Hematopoietic multipotent progenitor cell (in vitro differentiated cells): ENCODE results near the gene ACOT11. TPM values are rescaled to one million over a fixed set of nuclear protein-coding genes. Genes with fewer than 3 reads are reported as not detected.
"Not testable (repeated sequence)": the region's sequence is repeated elsewhere in the genome, so short reads cannot be mapped to it uniquely, and the experiment has no call there.

ENCODE experiments used
- DNase-seq, 3 donors: peaks; one replicate each; pipeline ENCODE4 v3.0.0-alpha.2; 2011 to 2015; ENCODE audit warnings: low read depth in 2 of 3, low spot score in 2 of 3
- total RNA-seq: library from RNA; depleted of rRNA; stranded (reverse); fragments of >200 nt; gene quantifications from one replicate; pipeline ENCODE4 v1.2.3, GENCODE V29; 2012

The ACOT11 gene
- total RNA-seq, 1 donor, result 23.7 TPM

GRCh38 chr1:54536656-54537055 is 11.4 kb upstream of the ACOT11 start:
- DNase-seq, result not testable (repeated sequence)

GRCh38 chr1:54537611-54538010 is 10.4 kb upstream of the ACOT11 start:
- DNase-seq, result no peak

- no peak for DNase-seq
These were observed 9.5 kb upstream of the ACOT11 start for GRCh38 chr1:54538538-54538937.

- no peak for DNase-seq
These were observed 7.3 kb upstream of the ACOT11 start for GRCh38 chr1:54540582-54541295.

GRCh38 chr1:54542120-54542961 is 5.7 kb upstream of the ACOT11 start:
- peak; percentile 21 to 72 (median 58) for DNase-seq

GRCh38 chr1:54542962-54543539 is 5.0 kb upstream of the ACOT11 start:
- no peak for DNase-seq

- no peak for DNase-seq
These were observed 4.1 kb upstream of the ACOT11 start for GRCh38 chr1:54543729-54544496.

GRCh38 chr1:54545916-54546635 is 2.0 kb upstream of the ACOT11 start:
- DNase-seq, result no peak

- DNase-seq, result peak in 2 of 3 donors; percentile 75 to 89
These were observed 1.2 kb upstream of the ACOT11 start for GRCh38 chr1:54546651-54547401.

GRCh38 chr1:54548389-54549044 is 489 bp downstream of the ACOT11 start:
- DNase-seq, result no peak

- no peak for DNase-seq
These were observed 1.3 kb downstream of the ACOT11 start for GRCh38 chr1:54549181-54549924.

GRCh38 chr1:54551891-54552290 is 3.9 kb downstream of the ACOT11 start:
- no peak for DNase-seq

GRCh38 chr1:54553602-54554313 is 5.7 kb downstream of the ACOT11 start:
- DNase-seq, result no peak

- DNase-seq, result no peak
These were observed 8.1 kb downstream of the ACOT11 start for GRCh38 chr1:54556110-54556509.

- no peak for DNase-seq
These were observed 9.8 kb downstream of the ACOT11 start for GRCh38 chr1:54557671-54558355.

- no peak for DNase-seq
These were observed 10.5 kb downstream of the ACOT11 start for GRCh38 chr1:54558434-54559030.

GRCh38 chr1:54559111-54559548 is 11.1 kb downstream of the ACOT11 start:
- no peak for DNase-seq
